ENCODE measurements around the gene TOP2A.

DNA sequence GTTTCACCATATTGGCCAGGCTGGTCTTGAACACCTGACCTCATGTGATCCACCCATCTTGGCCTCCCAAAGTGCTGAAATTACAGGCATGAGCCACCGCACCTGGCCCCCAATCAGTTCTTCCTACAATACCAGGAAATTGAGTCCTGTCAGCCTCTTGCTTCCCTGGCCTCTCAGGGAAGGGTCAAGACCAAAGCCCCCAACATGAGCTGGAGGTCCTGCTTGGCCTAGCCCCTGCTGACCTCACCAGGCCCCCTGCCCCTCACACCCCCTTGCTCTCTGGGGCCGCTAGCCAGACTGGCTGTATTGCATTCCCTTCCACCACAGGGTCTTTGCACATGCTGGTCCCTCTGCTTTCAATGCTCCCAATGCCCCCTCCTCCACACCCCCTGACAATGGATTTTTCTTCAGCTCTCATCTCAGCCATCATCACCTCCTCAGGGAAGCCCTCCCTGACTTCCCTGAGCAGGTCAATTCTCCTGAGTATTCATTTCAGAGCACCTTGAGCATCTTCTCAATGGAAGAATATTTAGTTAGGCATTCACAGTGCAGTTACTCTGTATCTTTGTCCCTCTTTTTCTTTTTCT is 49.7 kb upstream of the TOP2A start:
- no peak for TF ChIP-seq CTCF (IDR thresholded peaks at IDR 0.05 in 2 of 3, conservative IDR thresholded peaks at IDR 0.05 in 1 of 3; ENCODE audit: borderline replicate concordance in 1 of 3, insufficient read depth in 1 of 3, low read depth in 2 of 3, low read length in 2 of 3)
- no peak for TF ChIP-seq POLR2AphosphoS5 (IDR thresholded peaks at IDR 0.05; ENCODE audit: low read depth, low read length)
- TF ChIP-seq POLR2A (IDR thresholded peaks at IDR 0.05; ENCODE audit: borderline replicate concordance, extremely low read depth, insufficient read depth, insufficient read length) = no peak
- TF ChIP-seq EZH2phosphoT487 (IDR thresholded peaks at IDR 0.05; ENCODE audit: borderline replicate concordance) = no peak
- no peak for TF ChIP-seq FOSL1 (IDR thresholded peaks at IDR 0.05; ENCODE audit: low read depth)
- TF ChIP-seq ZBTB33 (IDR thresholded peaks at IDR 0.05; ENCODE audit: extremely low read depth, insufficient replicate concordance, low read length) = no peak
